Stimulated activated CD8-positive, alpha-beta memory T cell treated with anti-CD3 and anti-CD28 coated beads, Interleukin-15, amount 100 ng/mL, for 24 hours (primary cell): ENCODE results near the gene SCART1.
"Not testable (repeated sequence)": the region's sequence is repeated elsewhere in the genome, so short reads cannot be mapped to it uniquely, and the experiment has no call there.

ENCODE experiments used
- DNase-seq: peaks from one replicate; pipeline ENCODE4 v3.0.0-alpha.2; 2020; ENCODE audit warnings: low read depth

SCART1 gene

GRCh38 chr10:133432789-133433188 lies 21.0 kb upstream of the SCART1 start:
- DNase-seq = not testable (repeated sequence)

GRCh38 chr10:133438711-133439273 lies 15.0 kb upstream of the SCART1 start:
- DNase-seq = no peak

DNA sequence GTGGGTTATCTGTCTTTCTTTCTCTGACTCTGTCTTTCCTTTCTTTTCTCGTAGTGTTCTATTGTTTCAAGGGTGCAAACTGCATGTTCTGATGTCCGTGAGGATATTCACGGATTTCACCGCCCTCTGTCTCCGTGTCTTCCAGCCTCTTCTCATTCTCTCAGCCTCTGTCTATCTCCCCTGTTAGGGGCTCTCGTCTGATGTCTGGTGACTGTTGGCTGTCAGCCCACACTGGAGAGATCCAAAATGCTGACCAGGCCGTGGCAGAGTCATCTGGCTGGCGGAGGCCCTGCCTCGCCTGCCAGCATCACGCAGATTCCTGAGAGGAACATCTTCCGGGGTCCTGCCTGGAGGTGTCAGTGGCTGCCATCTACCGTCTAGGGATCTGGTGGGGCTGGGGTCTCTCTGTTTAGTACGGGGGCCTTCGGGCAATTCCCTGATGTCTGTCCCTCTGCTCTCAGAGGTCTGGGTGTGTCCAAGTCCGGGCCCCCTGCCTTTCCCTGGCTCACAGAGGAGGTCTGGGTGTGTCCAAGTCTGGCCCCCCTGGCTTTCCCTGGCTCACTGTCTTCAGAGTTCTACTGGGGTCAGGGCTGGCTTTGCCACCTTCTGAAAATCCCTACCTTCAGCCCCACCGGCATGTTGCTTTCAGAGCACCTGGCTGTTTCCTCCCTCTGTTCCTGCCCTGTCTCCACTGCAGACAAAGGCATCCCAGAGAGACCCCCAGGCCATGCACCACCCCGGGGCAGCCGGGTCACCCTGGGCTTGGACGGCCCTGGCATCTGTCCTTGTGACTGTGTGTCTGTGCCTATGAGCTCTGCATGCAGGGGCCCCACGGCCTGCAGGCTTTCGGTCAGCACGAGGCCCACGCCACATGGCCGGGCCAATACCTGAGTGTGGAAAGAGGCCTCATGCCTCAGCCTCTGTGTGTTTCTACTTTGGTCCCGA lies 14.0 kb upstream of the SCART1 start:
- DNase-seq = no peak

GRCh38 chr10:133440633-133441285 lies 13.0 kb upstream of the SCART1 start:
- no peak for DNase-seq

DNA sequence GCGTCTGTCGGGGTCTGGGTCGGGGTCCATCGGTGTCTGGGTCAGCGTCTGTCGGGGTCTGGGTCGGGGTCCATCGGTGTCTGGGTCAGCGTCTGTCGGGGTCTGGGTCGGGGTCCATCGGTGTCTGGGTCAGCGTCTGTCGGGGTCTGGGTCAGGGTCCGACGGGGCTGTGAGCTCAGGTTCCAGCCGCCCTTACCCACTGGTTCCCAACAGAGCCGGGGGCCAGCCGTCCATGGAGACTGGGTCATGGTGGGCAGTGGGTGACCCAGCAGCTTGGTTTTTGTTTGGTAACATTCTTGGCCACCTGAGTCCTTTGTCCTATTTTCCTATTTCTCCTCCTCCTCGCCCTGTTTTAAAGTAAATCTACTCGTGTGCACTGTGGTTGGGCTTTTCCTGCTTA lies 12.4 kb upstream of the SCART1 start:
- not testable (repeated sequence) for DNase-seq

DNA sequence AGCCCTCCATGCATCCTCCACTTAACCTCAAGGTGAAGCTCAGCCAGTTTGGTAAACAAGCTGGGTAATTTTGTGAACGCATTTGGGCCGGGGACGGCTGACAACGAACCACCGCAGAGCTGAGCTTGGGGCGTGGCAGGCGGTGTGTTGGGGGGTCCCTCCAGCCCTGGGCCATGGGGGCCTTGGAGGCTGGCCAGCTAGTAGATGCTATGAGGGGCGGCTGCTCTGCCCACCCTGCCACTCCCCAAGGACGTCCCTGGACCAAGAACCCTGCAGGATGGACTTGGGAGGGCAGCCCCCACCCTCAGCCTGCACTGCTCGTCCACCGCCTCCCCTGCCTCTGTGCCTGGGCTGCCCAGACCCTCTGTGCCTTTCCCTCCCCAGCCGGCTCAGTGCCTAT lies 12.0 kb upstream of the SCART1 start:
- DNase-seq = no peak

GRCh38 chr10:133442191-133442966 lies 11.4 kb upstream of the SCART1 start:
- DNase-seq = no peak

DNA sequence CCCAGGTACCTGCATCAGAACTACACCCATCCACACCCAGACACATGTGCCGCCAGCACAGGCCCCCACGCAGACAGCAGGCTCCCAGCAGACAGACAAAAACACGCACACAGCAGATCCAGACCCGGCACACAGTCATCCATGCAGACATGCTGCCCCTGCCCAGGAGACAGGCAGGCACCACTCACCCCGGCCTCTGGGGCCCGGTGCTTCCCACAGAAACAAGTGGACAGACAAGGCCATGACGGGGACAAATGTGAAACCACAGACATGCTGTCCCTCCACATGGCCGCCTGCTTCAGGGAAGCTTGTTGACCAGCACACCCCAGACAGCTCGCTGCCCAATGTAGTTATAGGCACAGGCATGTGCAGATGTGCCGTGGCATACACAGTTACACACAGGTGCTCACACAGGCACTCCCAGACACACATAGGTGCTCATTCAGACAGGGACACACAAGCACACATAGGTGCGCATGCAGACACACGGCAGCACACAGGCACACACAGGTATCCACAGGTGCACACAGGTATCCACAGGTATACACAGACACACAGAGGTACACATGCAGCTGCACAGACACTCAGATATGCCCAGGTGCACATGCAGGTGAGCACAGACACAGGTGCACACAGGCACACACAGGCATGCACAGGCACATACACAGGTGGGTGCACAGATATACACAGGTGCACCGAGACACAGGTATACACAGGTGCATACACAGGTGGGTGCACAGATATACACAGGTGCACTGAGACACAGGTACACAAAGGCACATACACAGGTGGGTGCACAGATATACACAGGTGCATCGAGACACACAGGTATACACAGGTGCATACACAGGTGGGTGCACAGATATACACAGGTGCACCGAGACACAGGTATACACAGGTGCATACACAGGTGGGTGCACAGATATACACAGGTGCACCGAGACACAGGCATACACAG lies 10.5 kb upstream of the SCART1 start:
- DNase-seq = no peak

DNA sequence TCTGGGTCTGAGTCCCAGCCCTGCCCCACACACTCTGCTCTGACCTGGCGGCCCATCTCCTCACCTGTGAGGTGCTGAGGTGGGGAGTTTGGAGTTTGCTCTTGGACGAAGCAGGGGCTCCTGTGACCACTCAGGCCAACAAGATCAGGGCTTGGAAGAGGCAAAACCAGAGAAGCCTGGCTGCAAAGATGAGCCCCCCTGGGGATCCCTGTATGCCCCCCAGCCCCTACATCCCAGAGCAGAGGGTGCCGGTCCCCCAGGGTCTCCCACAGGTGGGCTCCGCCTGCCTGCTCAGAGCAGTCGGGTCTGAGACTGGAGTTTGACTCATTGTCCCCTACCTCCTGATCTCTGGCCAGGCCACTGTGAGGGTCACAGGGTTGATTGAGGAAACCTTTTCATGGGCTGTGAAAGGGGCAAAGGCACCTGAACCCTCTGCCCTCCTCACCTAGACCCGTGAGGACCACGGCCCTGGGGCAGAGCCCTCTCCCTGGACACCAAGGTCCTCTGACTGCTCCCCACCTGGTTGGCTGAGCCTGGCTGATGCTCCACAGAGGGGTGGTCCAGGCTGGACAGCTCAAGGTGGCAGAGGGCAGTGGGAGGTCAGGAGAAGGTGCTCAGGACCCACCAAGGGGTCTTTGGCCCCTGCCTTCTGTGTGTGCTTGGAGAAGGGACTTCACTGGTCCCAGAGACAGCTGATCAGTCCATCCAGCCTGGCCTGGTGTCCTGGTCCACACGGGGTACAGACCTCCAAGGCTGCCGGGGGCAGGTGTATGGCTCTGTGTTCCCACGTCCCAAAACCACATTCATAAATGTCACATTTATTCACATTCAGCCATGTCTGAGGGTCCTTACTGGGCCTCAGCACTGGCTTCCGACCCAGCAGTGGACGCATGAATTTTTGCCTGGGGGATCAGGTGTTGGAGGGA lies 9.1 kb upstream of the SCART1 start:
- DNase-seq = no peak

DNA sequence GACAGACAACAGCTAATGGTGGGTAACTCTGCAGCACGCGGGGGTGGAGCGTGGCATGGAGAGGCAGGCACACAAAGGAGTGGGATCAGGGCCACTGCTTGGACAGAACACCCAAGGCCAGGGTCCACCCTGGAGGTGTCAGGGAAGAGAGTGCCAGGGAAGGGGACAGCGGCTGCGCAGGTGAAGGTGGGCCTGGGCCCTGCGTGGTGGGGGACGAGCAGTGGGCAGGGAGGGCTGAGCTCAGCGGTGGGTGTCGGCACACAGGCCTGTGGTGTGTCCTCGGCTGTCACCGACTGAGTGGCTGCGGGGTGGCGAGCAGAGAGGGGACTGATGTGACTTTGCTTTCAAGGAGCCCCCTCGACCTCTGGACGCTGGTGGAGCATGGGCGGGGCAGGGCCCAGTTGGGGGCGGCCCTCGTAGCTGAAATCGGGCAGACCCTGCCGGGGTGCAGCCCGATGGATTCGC lies 8.4 kb upstream of the SCART1 start:
- no peak for DNase-seq

GRCh38 chr10:133445751-133446708 lies 7.7 kb upstream of the SCART1 start:
- no peak for DNase-seq

- no peak for DNase-seq
Measured at GRCh38 chr10:133446979-133447378, 6.8 kb upstream of the SCART1 start.

GRCh38 chr10:133448120-133448519 lies 5.6 kb upstream of the SCART1 start:
- no peak for DNase-seq

DNA sequence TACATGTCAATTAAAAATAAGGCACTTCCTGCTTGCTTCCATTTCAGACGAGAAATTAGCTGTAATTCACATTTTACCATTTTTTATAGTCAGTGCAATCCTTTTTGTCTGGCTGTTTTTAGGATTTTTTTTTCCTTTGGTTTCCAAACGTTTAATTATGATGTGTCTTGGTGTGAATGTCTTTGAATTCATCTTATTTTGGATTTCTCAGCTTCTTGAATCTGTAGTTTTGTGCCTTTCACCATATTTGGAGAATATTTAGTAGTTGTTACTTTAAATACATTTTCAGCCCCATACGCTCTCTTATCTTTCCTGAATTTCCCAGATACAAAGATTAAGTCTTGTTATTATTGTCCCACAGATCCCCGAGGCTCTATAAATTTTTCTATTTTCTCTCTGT lies 2.4 kb upstream of the SCART1 start:
- DNase-seq = no peak

DNA sequence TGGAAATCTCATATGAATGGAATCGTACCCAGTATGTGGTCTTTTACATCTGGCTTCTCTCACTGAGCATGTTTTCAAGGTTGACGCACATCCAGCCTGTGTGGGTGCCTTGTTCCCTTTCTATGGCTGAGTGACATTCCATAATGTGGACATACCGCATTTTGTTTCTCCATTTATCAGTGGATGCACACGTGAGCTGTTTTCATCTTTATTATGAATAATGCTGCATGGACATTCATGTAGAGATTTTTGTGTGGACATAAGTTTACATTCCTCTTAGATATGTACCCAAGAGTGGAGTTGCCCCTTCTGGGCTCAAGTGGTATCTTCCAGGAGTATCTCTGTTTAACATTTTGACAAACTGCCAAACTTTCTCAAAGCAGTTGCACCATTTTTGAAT lies 1.3 kb upstream of the SCART1 start:
- DNase-seq = no peak

GRCh38 chr10:133454204-133454893 lies 604 bp downstream of the SCART1 start:
- no peak for DNase-seq

- DNase-seq = no peak
Measured at GRCh38 chr10:133455196-133455595, 1.5 kb downstream of the SCART1 start.

- DNase-seq = no peak
Measured at GRCh38 chr10:133455611-133456031, 1.9 kb downstream of the SCART1 start.
